A549 treated with GW870086 at 1 μM for 4 hours (cell line): ENCODE results near the gene NME9. TPM values are rescaled to one million over a fixed set of nuclear protein-coding genes. Genes with fewer than 3 reads are reported as not detected.

Source experiments
- total RNA-seq: library from RNA; stranded (reverse); fragments of 200-300 nt; extraction: Qiagen RNA extraction; gene quantifications from 5 replicates; pipeline ENCODE4 v1.2.3, GENCODE V29; 2022; ENCODE audit warnings: low read depth

NME9 gene, protein sequence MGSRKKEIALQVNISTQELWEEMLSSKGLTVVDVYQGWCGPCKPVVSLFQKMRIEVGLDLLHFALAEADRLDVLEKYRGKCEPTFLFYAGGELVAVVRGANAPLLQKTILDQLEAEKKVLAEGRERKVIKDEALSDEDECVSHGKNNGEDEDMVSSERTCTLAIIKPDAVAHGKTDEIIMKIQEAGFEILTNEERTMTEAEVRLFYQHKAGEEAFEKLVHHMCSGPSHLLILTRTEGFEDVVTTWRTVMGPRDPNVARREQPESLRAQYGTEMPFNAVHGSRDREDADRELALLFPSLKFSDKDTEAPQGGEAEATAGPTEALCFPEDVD
- 0.09 TPM in 1 of 5 replicates, not detected in the others for total RNA-seq

DNA sequence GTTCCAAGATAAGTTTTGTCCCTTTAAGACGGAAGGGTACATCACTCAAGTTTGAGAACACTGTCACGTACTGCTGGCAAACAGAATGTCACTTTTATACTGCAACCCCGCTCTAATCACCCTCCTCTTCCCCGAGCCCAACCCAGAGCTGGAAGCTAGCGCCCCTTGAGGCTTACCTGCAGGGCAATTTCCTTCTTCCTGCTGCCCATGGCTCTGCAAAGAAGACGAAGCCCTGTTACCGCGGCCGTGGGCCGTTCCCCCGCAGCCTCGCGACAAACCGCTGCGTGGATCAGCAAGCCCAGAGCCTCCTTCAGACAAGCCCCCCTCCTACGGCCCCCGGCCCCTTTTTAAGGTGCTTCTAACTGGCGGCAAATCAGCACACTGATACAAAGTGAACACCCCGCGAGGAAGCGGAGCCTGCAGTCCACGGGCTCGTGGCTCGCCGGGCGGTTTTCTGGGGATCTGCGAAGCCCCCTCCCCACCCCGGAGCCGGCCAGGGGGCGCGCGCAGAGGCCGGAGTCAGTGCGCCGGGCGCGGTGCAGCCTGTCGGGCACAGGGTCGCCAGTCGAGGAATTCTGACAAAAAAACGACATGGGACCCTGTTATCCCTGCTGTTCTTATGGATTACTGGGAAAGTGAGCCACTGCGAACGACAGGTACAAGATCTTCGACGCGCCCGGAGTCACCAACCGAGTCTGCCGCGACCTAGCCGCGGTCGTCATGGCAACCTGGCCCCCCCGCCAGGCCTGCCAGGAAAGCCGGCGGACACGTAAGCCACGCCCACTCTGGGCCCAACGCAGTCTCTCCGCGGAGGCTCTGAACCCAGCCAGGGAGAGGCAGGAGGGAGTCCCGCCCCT lies at the start of gene NME9:
NME9 (minus strand) TSS at position 725 of the 857 bp plus-strand sequence; CDS start at position 209, 516 bp downstream.

DNA sequence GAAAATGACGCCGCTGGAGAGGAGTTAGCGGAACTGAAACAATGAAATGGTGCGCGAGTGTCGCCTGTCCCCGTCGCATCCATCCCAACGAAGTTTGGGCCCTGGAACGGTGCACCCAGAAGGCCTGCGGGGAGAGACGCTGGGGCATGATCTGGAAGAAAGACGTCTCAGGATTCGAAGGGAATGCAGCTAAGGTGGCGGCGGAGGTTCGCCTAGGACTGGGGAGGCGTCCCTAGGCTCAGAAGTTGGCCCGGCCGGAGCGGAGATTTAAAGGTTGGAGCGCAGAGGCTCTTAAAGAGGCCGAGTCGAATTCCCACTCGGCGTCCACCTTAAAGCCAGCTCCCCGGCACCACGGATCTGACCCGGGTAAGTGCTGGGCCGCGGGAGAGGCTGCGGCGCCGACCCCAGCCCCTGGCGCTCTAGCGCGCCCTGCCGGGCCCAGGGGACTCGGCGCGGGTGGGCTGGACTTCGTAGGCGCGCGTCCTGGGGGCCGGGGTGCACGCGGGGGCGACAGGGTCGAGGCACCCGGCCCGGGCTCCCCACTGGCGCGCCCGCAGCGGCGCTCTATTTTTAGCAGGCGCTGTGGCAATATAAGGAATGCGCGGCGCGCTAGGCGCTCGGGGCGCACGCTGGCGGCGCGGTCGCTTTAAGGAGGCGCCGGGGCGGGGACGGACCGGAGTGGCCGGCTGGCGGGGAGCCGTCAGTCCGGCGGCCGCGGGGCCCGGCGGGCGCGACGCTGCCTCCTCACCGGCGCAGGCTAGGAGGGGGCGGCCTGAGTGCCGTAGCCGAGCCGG lies 18.5 kb upstream of the NME9 start, which contains the start of gene MRAS:
MRAS (plus strand) TSS at position 620 of the 794 bp plus-strand sequence. CDS start 24,305 bp downstream, outside the sequence.

Other genes with a start within 250 kb of the NME9 start
- 6.6 to 11.3 TPM (median 10.4 TPM) in 5 replicates for gene DZIP1L, start 214.2 kb downstream of the NME9 start, total RNA-seq
- gene A4GNT, start 197.5 kb downstream of the NME9 start, total RNA-seq, result not detected in 5 replicates
- gene DBR1, start 154.9 kb downstream of the NME9 start, total RNA-seq, result 11.7 to 13.4 TPM (median 12.9 TPM) in 5 replicates
- gene ARMC8, start 142.6 kb downstream of the NME9 start, total RNA-seq, result 34.3 to 42.4 TPM (median 39.5 TPM) in 5 replicates
- gene MRAS, start 18.7 kb upstream of the NME9 start, total RNA-seq, result 7.1 to 11.4 TPM (median 9.2 TPM) in 5 replicates
- 0.54 to 0.94 TPM (median 0.70 TPM) in 5 replicates for gene ESYT3, start 104.8 kb upstream of the NME9 start, total RNA-seq